ENCODE measurements around the gene VPREB3.
A peak's percentile ranks its signal among the peaks of the same experiment; 100 is the strongest.

Gene VPREB3, protein sequence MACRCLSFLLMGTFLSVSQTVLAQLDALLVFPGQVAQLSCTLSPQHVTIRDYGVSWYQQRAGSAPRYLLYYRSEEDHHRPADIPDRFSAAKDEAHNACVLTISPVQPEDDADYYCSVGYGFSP

GRCh38 chr22:23754220-23754919 lies at the start of gene VPREB3:
Gene VPREB3, minus strand, starts transcription at chr22:23754425. Its CDS starts 62 bp downstream, at chr22:23754363.
- no peak for FAIRE-seq

DNA sequence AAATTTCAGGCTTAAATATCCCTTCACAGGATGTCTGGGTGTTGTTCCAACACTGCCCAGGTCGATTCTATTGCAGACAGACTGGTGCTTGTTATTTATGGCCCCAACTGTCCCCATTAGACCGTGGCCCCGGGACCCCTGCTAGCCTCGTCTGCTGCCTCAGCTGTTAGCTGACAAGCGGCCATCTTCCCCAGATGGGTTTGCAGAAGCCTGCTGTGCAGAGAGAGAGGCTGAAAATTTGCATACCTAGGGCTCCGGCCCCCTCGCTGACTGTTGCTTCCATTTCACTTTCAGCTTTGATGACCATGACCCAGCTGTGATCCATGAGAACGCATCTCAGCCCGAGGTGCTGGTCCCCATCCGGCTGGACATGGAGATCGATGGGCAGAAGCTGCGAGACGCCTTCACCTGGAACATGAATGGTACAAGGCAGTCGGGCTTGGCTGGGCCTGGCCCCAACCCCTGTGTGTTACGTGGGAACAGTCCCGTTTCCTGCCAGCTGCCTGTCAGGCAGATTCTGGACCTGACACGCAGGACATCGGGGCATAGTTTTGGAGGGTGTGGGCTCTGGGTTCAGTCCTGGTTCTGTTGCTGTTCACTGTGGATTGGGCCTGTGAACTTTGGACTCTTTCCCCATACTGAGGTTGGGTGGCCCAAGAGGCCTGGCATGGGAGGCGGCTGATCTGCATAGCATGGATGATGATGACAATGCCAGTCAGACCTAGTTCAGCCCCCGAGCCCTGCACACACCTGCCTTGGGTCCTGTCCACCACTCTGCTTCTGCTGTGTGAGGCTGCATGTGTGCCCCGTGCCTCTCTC lies 49.0 kb upstream of the VPREB3 start:
- no peak for FAIRE-seq

GRCh38 chr22:23801886-23802377 lies 47.7 kb upstream of the VPREB3 start:
- FAIRE-seq: no peak

GRCh38 chr22:23801238-23801821 lies 47.1 kb upstream of the VPREB3 start:
- FAIRE-seq: no peak

GRCh38 chr22:23800297-23801237 lies 46.3 kb upstream of the VPREB3 start:
- no peak for FAIRE-seq

DNA sequence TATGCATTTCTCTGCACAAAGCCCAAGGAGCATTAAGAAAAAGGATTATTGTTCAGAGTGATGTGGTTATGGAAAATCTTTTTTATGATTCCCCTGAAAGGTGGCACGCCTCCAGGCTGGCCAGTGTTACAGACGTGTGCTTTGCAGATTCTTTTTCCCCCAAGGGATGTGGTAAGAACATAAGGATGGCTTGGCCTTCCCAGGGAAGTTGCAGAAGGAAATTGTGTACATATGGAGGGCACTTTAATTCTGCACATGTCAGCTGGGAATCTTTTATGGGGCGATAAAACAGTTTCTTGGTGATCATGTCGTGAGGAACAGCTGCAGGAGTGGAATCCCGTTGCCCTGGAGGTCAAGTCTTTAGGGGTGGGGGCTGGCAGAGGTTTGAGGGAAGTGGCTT lies 42.2 kb upstream of the VPREB3 start:
- peak; percentile 94 for FAIRE-seq

DNA sequence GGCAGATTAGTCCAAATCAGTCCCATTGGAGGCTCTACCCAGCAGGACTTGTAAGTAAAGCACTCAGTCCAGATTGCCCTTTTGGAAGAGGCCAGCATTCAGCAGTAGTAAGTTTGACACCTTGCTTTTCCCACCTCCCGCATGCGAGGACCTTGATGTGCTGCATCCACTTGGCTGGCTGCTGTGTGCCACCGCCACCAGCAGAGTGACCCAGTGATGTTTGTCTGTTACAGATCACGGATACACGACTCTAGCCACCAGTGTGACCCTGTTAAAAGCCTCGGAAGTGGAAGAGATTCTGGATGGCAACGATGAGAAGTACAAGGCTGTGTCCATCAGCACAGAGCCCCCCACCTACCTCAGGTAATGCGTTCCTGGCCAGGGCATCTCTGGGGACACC lies 39.1 kb upstream of the VPREB3 start:
- FAIRE-seq: no peak

GRCh38 chr22:23791738-23792645 lies 37.8 kb upstream of the VPREB3 start:
- no peak for FAIRE-seq

DNA sequence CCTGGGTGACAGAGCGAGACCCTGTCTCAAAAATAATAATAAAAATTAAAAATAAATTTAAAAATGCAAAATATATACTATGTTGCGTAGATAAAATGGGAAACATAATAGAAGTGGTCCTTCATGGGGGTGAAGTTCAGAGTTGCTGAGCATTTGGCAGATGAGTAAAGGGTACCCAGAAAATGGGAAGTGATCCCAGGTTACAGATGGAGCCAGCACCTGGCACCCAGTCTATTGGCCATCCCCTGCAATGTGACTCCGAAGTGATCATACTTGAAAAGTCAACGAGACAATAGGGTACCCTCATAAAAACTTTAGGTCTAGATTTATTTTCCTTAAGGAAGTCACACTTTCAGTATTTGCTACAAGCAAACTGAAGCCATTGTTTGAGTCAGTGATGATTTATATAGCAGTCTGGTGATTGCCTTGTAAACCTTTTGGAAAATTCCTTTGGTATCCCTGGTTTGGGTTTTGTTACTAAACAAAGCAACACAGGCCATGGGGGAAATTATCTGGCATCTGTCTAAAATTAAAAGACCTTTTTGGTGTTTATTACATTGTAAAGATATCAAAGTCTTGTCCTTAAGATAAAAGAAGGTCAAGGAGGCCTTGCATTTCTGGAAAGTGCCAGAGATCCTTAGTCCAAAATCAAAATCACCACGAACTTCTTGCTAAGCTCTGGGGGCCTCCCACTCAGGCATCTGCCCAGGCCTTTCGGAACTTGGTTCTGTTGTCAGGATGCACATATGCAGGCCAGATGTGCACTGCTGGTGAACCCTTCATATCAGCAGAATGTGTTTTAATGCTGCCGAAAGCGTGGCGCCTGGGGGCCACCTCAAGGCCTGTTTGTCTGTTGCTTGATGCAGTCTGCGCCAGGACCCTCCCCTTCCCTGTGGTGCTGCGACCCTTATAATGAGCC lies 36.9 kb upstream of the VPREB3 start:
- FAIRE-seq: peak; percentile 98

GRCh38 chr22:23789638-23790037 lies 35.4 kb upstream of the VPREB3 start:
- no peak for FAIRE-seq

GRCh38 chr22:23789121-23789520 lies 34.9 kb upstream of the VPREB3 start:
- no peak for FAIRE-seq

- FAIRE-seq: no peak
Measured at GRCh38 chr22:23787910-23788309, 33.7 kb upstream of the VPREB3 start.

DNA sequence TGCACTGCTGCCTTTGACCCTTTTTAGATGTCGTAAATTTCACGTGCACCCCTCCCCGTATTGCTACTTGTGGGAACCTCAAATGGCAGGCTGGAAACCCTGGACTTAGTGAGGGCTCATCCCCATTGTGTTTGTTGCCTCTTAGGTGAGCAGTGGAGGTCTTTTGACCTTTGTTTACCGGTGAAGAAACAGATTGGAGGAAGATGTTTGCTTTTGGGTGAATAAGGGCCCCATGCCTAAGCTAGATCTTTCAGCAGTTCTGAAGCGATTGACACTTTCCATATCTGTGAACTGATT lies 33.3 kb upstream of the VPREB3 start:
- no peak for FAIRE-seq

- FAIRE-seq: no peak
Measured at GRCh38 chr22:23786752-23787599, 32.8 kb upstream of the VPREB3 start, which contains the start of gene SMARCB1. Gene SMARCB1, plus strand, starts transcription at chr22:23786966. Its CDS starts 204 bp downstream, at chr22:23787170.

GRCh38 chr22:23786261-23786710 lies 32.1 kb upstream of the VPREB3 start:
- FAIRE-seq: no peak

DNA sequence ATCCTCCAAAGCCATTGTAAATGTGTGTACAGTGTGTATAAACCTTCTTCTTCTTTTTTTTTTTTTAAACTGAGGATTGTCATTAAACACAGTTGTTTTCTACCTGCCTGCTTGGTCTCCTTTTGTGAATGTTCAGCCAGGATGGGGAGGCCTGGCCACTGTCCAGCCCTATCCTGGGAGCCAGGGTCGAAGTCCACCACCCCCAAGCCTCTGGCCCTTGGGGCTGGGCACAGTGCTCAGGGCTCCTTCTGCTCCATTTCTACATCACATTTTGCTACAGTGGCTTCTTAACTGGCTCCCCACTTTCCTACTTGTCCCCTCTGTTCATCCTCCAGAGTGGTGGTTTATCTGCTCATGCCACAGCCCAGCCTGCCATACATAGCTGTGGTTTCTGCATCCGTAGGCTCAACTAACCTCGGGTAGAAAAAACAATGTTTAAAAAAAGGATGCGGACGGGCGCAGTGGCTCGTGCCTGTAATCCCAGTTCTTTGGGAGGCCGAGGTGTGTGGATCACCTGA lies 30.0 kb upstream of the VPREB3 start:
- FAIRE-seq: no peak

- no peak for FAIRE-seq
Measured at GRCh38 chr22:23783265-23784150, 29.3 kb upstream of the VPREB3 start.

- no peak for FAIRE-seq
Measured at GRCh38 chr22:23782703-23783102, 28.5 kb upstream of the VPREB3 start.
